IMR-90 (cell line): ENCODE data around the gene GPR35. TPM values are rescaled to one million over a fixed set of nuclear protein-coding genes. Genes with fewer than 3 reads are reported as not detected.

Experiments
- ATAC-seq: fragments of 200-7000 bp; cut with Tn5 transposase; 2 replicates; pipeline ENCODE4 v1.9.1; 2020; ENCODE audit warnings: low read depth, mild to moderate bottlenecking, moderate library complexity
- BruUV-seq: library from RNA; stranded (reverse); fragments of 400-500 nt; replicated peaks from 2 replicates; lab custom pipeline; 2021; lab: Mats Ljungman, UMichigan
- CTCF ChIA-PET: fragments of 300-600 bp; formaldehyde crosslinking; extraction: SDS; loops from one replicate; lab custom pipeline; 2021; ENCODE audit warnings: antibody characterized with exemption; lab: Yijun Ruan, JAX
- POLR2A ChIA-PET: fragments of 300-600 bp; sonication (Branson Sonifier 250); formaldehyde crosslinking; loops from one replicate; lab custom pipeline; 2022; ENCODE audit warnings: antibody characterized with exemption; ENCODE audit not compliant: unreplicated experiment; lab: Charles Lee
- DNase-seq: peaks from one replicate; pipeline ENCODE4 v3.0.0; 2013
- H2AFZ ChIP-seq: replicated peaks from 2 replicates; pipeline ENCODE3; 2013; ENCODE audit warnings: low read length, mild to moderate bottlenecking; ENCODE audit not compliant: poor library complexity
- H2AK5ac ChIP-seq: 2 replicates; pipeline ENCODE4 v1.6.1; 2013; ENCODE audit warnings: low read depth, low read length, inconsistent platforms
- H2AK9ac ChIP-seq: replicated peaks from 2 replicates; pipeline ENCODE3; 2013; ENCODE audit warnings: mild to moderate bottlenecking, low read depth, low read length, moderate library complexity; ENCODE audit not compliant: poor library complexity
- H2BK120ac ChIP-seq: 2 replicates; pipeline ENCODE4 v1.6.1; 2013; ENCODE audit warnings: low read depth, low read length, inconsistent platforms
- H2BK15ac ChIP-seq: 3 replicates; pipeline ENCODE4 v1.6.1; 2013; ENCODE audit warnings: low read depth, low read length, inconsistent platforms
- H2BK20ac ChIP-seq: 2 replicates; pipeline ENCODE4 v1.6.1; 2013; ENCODE audit warnings: low read depth, mild to moderate bottlenecking, inconsistent platforms, low read length, moderate library complexity
- H2BK5ac ChIP-seq: 2 replicates; pipeline ENCODE4 v1.6.1; 2013; ENCODE audit warnings: mild to moderate bottlenecking, low read depth, low read length, inconsistent platforms; ENCODE audit not compliant: poor library complexity, severe bottlenecking
- H3K14ac ChIP-seq: replicated peaks from 2 replicates; pipeline ENCODE4 v1.6.1; 2013; ENCODE audit warnings: low read depth, low read length, inconsistent platforms
- H3K18ac ChIP-seq: 2 replicates; pipeline ENCODE4 v1.6.1; 2013; ENCODE audit warnings: low read depth, low read length, control low read depth
- H3K23ac ChIP-seq: 2 replicates; pipeline ENCODE4 v1.6.1; 2013; ENCODE audit warnings: low read depth, low read length, inconsistent platforms
- H3K27ac ChIP-seq: 2 replicates; pipeline ENCODE4 v1.5.1; 2013; ENCODE audit warnings: mild to moderate bottlenecking, control low read depth, low read length; ENCODE audit not compliant: insufficient read depth
- H3K27me3 ChIP-seq: 2 replicates; pipeline ENCODE4 v1.6.1; 2013; ENCODE audit warnings: low read length; ENCODE audit not compliant: control insufficient read depth, insufficient read depth
- H3K36me3 ChIP-seq: 2 replicates; pipeline ENCODE4 v1.6.1; 2013; ENCODE audit warnings: low read length, mixed read lengths; ENCODE audit not compliant: control insufficient read depth, insufficient read depth
- H3K4ac ChIP-seq: 2 replicates; pipeline ENCODE4 v1.6.1; 2013; ENCODE audit warnings: low read depth, low read length, inconsistent platforms
- H3K4me1 ChIP-seq: 2 replicates; pipeline ENCODE4 v1.6.1; 2013; ENCODE audit warnings: low read length, mixed read lengths; ENCODE audit not compliant: control insufficient read depth, insufficient read depth
- H3K4me2 ChIP-seq: 2 replicates; pipeline ENCODE4 v1.6.1; 2013; ENCODE audit warnings: low read depth, mild to moderate bottlenecking, control low read depth, low read length, moderate library complexity
- H3K4me3 ChIP-seq: 2 replicates; pipeline ENCODE4 v1.5.1; 2013; ENCODE audit warnings: low read depth, mild to moderate bottlenecking, control low read depth, low read length, moderate library complexity; ENCODE audit not compliant: insufficient read depth
- H3K56ac ChIP-seq: 2 replicates; pipeline ENCODE4 v1.6.1; 2013; ENCODE audit warnings: low read length, inconsistent platforms; ENCODE audit not compliant: insufficient read depth; ENCODE audit errors: extremely low read depth
- H3K79me1 ChIP-seq, 2 experiments: 2 replicates each; pipeline ENCODE4 v1.6.1; 2013; ENCODE audit warnings: low read length in 2 of 2, inconsistent platforms in 1 of 2, low read depth in 1 of 2
- H3K9ac ChIP-seq: 2 replicates; pipeline ENCODE4 v1.6.1; 2013; ENCODE audit warnings: low read depth, low read length, control low read depth
- H3K9me1 ChIP-seq: 2 replicates; pipeline ENCODE4 v1.6.1; 2013; ENCODE audit warnings: low read length, inconsistent platforms; ENCODE audit not compliant: insufficient read depth
- H3K9me3 ChIP-seq: 2 replicates; pipeline ENCODE4 v1.6.1; 2013; ENCODE audit warnings: low read length; ENCODE audit not compliant: control insufficient read depth, insufficient read depth
- H4K20me1 ChIP-seq: 2 replicates; pipeline ENCODE4 v1.6.1; 2013; ENCODE audit warnings: low read length, inconsistent platforms; ENCODE audit not compliant: insufficient read depth
- H4K5ac ChIP-seq: 2 replicates; pipeline ENCODE4 v1.6.1; 2013; ENCODE audit warnings: mild to moderate bottlenecking, low read depth, low read length, control low read depth
- H4K8ac ChIP-seq, 2 experiments: 2 replicates each; pipeline ENCODE4 v1.6.1; 2013; ENCODE audit warnings: low read depth in 2 of 2, low read length in 2 of 2, control low read depth in 1 of 2, inconsistent platforms in 1 of 2
- H4K91ac ChIP-seq: 2 replicates; pipeline ENCODE4 v1.6.1; 2013; ENCODE audit warnings: low read depth, low read length, inconsistent platforms; ENCODE audit not compliant: insufficient read depth
- RFX5 ChIP-seq: IDR thresholded peaks from 2 replicates; pipeline ENCODE4 v1.8.0; 2012; ENCODE audit warnings: low read depth, mild to moderate bottlenecking, low read length, moderate library complexity
- WGBS, 2 experiments: methylation state at CpG; one replicate each; pipeline versions ENCODE4 v1.1.5 to v1.1.7; 2013; ENCODE audit warnings: missing lambda C conversion rate in 2 of 2; ENCODE audit not compliant: insufficient read length in 1 of 2; ENCODE audit errors: extremely low coverage in 2 of 2; 5-methylcytosine and 5-hydroxymethylcytosine counted together
- dilution Hi-C: fragments of 300-500 bp; cut with HindIII; formaldehyde crosslinking; loops from one replicate; pipeline ENCODE4 v1.14.3; 2018; ENCODE audit warnings: low sequenced_read_pairs; ENCODE audit not compliant: unreplicated experiment
- in situ Hi-C: fragments of 300-500 bp; cut with MboI; formaldehyde crosslinking; loops from 3 replicates; pipeline ENCODE4 v1.14.3; 2019; ENCODE audit warnings: low sequenced_read_pairs, inconsistent platforms, mixed read lengths
- intact Hi-C: fragments of 100-400 bp; cut with micrococcal nuclease; formaldehyde crosslinking; loops from 2 replicates; pipeline ENCODE4 v1.10.0; 2022
- polyA plus RNA-seq, 3 experiments: library from polyadenylated mRNA; depleted of rRNA; stranded (reverse); fragments of >200 nt; gene quantifications; 2 replicates each; pipeline ENCODE4 v1.2.3, GENCODE V29; 2012; ENCODE audit warnings: low replicate concordance in 1 of 3
- total RNA-seq: library from RNA; depleted of rRNA; stranded (reverse); fragments of >200 nt; gene quantifications from 2 replicates; pipeline ENCODE4 v1.2.3, GENCODE V29; 2012

GPR35 gene
- total and polyA plus RNA-seq, 2 of the 4 experiments (the other 2 are of a cell fraction) = 0.31 TPM; not detected in 1

DNA sequence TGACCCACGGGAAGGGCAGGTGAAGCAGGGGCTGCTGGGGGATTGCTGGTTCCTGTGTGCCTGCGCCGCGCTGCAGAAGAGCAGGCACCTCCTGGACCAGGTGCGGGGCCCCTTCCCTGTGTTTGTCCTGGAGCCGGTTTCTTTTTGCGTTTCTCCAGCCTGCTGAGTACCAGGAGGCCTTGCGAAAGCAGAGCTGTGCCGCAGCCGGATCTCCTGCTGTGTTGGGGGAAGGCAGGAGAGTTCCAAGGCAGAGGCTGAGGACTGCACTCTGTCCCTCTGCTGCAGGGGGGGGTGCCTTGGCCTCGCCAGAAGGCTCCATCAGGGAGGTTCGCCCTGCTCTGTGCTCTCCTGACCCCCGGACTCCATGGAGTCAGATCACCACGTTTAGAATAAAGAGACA, 35.9 kb upstream of the GPR35 start:
- peaks cover 10% of the 10 kb centered on the region for H4K20me1 ChIP-seq
- H3K9me3 ChIP-seq = no peaks in the 10 kb centered on the region
- H2AK5ac ChIP-seq = no peak overlapping the region
- H2BK120ac ChIP-seq = no peak overlapping the region
- no peak overlapping the region for H2BK5ac ChIP-seq
- H3K14ac ChIP-seq = no peak overlapping the region
- no peak overlapping the region for H3K18ac ChIP-seq
- POLR2A ChIA-PET = interaction anchor here (0.6 kb wide), 1 partner anchor 60 kb away, joined by 3 read pairs; no protein-coding TSS in a partner anchor
- intact Hi-C loops (no loop called here), in situ Hi-C loops (no loop called here), dilution Hi-C loops (no loop called here)
- DNase-seq = no peak
- H4K5ac ChIP-seq = no peak overlapping the region
- 86% methylated on average over 7 of the region's 14 CpGs; no CpG with 5 or more reads in 1 of the 2 experiments for WGBS, 2 experiments
- H3K27ac ChIP-seq = no peak overlapping the region
- no peak overlapping the region for H3K23ac ChIP-seq
- H3K36me3 ChIP-seq = peaks cover 23% of the 10 kb centered on the region
- no peak overlapping the region for H3K56ac ChIP-seq
- no peak overlapping the region for H3K4me3 ChIP-seq
- no peak overlapping the region for H2BK15ac ChIP-seq
- H3K4ac ChIP-seq = no peak overlapping the region
- H3K27me3 ChIP-seq = no peaks in the 10 kb centered on the region
- H2BK20ac ChIP-seq = no peak overlapping the region
- no peak overlapping the region for H3K9ac ChIP-seq
- no peak overlapping the region for H2AFZ ChIP-seq
- no peak overlapping the region for H3K4me2 ChIP-seq
- TF ChIP-seq RFX5 = no peak
- no TSS peak for BruUV-seq
- ATAC-seq = no peak
- peaks cover 24 to 65% of the 10 kb centered on the region in 2 experiments for H3K79me1 ChIP-seq
- CTCF ChIA-PET = no interaction called here
- H3K4me1 ChIP-seq = peaks cover 15% of the 10 kb centered on the region
- peaks cover 19% of the 10 kb centered on the region; the same call in 1 of the 2 replicates for H3K9me1 ChIP-seq
- no peak overlapping the region for H2AK9ac ChIP-seq
- H4K91ac ChIP-seq = no peak overlapping the region
- H4K8ac ChIP-seq = no peak overlapping the region
